Fibroblast of skin of scalp (primary cell): Measurements from ENCODE around the gene RTBDN.
"Not testable (repeated sequence)": the region's sequence is repeated elsewhere in the genome, so short reads cannot be mapped to it uniquely, and the experiment has no call there.

Experiments used
- DNase-seq: peaks from one replicate; pipeline ENCODE4 v3.0.0-alpha.2; 2013

The RTBDN gene

DNA sequence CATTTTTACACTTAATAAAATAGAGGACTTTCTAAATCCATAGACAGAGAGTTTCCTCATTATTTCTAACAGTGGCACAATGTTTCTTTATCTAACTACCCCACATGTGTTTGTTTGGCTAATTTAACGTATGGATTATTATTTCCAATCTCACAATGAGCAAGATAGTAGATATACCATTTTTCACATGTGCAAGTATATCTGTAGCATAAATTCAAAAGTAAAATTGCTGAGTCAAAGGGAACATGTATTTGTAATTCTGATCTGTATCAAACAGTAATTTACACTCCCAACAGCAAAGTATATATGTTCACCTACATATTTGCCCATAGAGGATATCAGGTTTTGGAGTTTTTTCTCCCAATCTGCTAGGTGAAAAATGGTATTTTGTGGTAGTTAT, 22.3 kb upstream of the RTBDN start:
- DNase-seq: no peak

DNA sequence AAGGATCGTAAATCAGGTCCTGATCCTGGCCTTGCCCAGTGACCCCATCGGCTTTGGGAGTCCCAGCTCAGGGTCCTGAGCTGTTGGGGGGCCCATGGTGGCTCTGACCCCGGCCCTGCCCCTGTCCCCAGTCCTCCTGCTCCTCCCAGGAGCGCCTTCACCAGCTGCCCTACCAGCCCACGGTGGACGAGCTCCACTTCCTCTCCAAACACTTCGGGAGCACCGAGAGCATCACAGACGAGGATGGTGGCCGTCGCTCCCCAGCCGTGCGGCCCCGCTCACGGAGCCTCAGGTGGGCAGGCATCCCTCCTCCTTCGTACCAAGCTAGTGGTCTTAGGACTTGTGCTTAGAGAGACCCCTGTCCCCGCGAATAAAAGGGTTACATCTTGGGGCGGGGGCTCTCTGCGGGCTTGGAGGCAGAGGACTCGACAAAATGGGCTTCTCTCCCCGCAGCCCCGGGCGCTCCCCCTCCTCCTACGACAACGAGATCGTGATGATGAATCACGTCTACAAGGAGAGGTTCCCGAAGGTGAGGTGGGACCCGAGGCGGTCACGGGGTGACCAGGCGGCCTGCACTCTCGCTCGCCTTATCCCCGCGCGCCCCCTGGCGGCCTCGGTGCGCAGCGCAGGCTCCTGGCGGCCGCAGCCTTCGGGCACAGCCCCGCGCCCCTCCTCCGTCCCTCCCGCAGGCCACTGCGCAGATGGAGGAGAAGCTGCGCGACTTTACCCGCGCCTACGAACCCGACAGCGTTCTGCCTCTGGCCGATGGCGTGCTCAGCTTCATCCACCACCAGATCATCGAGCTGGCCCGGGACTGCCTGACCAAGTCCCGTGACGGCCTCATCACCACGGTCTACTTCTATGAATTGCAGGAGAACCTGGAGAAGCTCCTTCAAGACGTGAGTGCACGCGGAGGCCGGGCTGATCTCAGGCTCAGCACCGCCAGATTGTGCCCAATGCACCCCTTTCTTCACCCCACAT, 13.1 kb upstream of the RTBDN start:
- peak; percentile 71 for DNase-seq

- DNase-seq: not testable (repeated sequence)
Measured at GRCh38 chr19:12846613-12847012, 12.2 kb upstream of the RTBDN start.

- no peak for DNase-seq
Measured at GRCh38 chr19:12843999-12844732, 9.8 kb upstream of the RTBDN start.

GRCh38 chr19:12843328-12843727, 8.9 kb upstream of the RTBDN start:
- no peak for DNase-seq

- DNase-seq: no peak
Measured at GRCh38 chr19:12842511-12842910, 8.1 kb upstream of the RTBDN start.

DNA sequence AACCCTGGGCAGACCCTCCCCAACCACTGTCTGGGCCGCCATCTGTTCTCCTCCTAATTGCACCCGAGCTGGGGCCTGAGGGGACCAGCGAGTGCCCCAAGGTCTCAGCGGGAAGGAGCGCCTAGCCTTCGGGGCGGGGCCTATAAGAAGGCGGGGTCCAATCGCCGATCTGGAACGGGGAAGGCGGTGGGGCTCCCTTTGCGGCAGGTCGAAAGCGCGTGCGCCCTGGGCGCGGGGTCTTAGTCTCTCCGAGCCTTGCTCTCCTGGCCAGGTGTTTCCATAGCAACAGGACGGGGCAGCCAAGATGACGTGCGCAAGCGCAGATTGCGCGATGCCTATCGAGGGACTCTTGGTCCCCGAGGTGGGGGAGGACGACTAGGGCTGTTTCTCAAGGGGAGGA, 6.7 kb upstream of the RTBDN start:
- no peak for DNase-seq

DNA sequence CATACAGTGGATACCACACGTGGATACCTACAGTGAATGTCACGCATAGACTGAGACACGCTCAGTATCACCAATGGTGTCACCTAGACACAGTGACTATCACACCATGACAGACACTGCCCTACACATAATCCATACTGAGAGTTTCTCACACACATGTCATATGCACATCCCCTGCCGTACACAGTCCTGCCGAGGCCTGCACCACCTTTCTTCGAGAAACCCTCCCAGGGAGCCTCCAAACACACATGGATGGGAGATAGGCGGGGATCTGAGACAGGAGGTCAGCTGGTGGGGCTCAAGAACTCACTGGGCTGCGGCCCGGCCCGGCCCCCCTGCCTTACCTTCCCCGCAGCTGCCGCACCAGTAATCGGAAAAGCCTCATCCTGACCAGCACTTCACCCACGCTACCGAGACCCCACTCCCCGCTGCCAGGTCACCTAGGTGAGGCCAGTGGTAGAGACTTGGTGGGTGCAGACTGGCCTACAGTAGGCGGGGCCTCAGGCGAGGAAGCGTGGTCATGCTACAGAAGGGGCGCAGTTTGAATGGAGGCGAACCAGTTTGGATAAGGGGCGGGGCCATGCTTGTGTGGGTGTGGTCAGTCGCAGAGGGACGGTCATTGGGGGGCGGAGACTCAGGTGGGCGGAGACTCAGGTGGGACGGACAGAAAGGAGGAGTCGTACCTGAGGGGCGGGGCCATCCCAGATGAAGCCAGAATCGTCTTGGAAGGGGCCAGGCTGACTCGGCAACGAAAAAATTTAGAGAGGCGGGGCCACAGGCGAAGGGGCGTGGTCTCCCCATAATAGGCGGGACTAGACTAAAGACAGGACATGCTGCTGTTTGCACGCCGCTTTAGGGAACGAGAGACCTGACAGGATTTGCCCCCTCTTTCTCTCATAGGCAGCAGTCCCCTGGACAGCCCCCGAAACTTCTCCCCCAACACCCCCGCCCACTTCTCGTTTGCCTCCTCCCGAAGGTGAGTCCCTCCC, 6.0 kb upstream of the RTBDN start:
- peak; percentile 67 for DNase-seq

GRCh38 chr19:12838886-12839756, 4.7 kb upstream of the RTBDN start:
- DNase-seq: no peak

DNA sequence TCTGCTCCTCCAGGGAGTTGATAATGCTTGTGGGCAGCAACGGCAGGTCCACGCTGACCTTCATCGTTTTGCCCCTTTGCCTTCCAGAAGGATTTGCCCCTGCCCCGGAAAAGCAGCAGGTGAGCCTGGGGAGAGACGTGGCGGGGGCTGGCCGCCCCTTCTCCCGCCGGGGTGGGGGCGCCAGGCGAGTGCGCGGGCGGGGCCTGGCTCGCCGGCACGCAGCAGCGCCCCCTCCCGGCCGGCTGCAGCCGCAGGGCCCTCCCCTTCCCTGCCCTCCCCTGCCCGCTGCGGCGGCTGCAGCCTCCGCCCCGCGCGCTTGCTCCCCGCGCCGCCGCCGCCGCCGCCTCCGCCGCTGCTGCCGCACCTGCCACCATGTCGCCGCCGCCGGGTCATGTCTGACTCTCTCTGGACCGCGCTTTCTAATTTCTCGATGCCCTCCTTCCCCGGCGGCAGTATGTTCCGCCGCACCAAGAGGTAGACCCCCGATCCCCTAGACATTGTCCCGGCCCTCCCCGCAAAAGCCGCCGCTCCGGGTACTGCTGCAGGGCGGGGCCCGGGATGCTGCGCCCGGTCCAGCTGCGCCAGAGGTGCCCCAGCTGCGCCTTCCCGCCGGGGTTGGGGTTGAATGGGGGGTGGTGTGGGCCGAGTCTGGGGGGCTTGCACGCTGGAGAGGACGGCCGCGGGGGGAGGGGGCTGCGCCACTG, 4.0 kb upstream of the RTBDN start, which contains the start of gene MAST1:
MAST1 (plus strand) TSS at position 334 of the 704 bp plus-strand sequence; CDS start at position 392, 58 bp downstream.
- DNase-seq: no peak

GRCh38 chr19:12837225-12837624, 2.8 kb upstream of the RTBDN start:
- DNase-seq: no peak

GRCh38 chr19:12836529-12836863, 2.1 kb upstream of the RTBDN start:
- DNase-seq: no peak

DNA sequence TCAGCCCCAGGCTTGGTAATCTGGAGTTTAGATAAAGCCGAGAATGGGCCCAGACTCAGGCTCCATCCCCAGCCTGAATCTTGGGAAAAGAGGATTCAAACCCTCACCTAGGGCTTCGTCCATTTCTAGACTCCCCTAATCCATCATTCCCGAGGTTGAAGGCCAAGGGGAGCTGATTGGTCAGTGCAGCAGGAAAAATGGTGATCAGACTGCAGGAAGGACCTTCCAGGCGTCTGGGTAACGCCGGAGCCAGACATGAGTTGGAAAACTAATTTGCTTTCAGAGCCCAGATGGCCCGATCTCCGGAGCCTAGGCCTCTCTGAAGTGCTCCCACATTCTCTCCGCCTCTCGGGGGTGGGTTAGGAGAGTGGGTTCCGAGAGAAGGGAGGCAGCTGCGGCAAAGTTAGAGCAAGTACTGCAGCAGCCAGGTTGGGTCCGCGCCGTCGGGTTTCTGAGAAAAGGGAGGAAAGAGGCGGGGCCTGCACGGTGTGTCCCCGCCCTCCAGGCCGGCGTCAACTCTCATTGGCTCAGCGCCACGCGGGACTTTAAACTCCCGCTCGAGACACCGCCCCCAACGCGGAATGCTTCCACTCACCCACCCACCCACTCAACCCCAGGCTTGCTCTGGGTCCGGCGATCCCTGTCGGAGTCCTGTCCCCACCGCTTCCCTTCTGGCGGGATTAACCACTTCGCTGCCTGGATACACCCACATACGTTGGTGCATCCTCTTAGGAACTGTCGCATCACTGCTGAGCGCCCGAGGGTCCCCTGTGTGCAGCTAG, 788 bp upstream of the RTBDN start:
- DNase-seq: no peak

GRCh38 chr19:12833738-12834565, 427 bp downstream of the RTBDN start:
- DNase-seq: peak; percentile 28

- no peak for DNase-seq
Measured at GRCh38 chr19:12833418-12833737, 1.0 kb downstream of the RTBDN start.

GRCh38 chr19:12828494-12828893, 5.9 kb downstream of the RTBDN start:
- no peak for DNase-seq

GRCh38 chr19:12825254-12826131, 8.9 kb downstream of the RTBDN start:
- DNase-seq: peak; percentile 67

- DNase-seq: no peak
Measured at GRCh38 chr19:12821761-12822160, 12.6 kb downstream of the RTBDN start.
